HepG2 (cell line): ENCODE measurements around the gene RBSN. TPM values are rescaled to one million over a fixed set of nuclear protein-coding genes. Genes with fewer than 3 reads are reported as not detected.

Experiments used
- ATAC-seq: fragments of 200-7000 bp; cut with Tn5 transposase; 3 replicates; pipeline ENCODE4 v1.9.1; 2020; ENCODE audit warnings: mild to moderate bottlenecking, moderate library complexity
- BruUV-seq: library from RNA; stranded (reverse); fragments of 400-500 nt; replicated peaks from 2 replicates; lab custom pipeline; 2021; lab: Mats Ljungman, UMichigan
- CTCF ChIA-PET: fragments of 300-600 bp; formaldehyde crosslinking; extraction: SDS; loops from one replicate; lab custom pipeline; 2021; ENCODE audit warnings: low total read pairs, inconsistent platforms, low intra/inter-chr PET ratio; lab: Yijun Ruan, JAX
- POLR2A ChIA-PET: fragments of 350-600 bp; sonication (Branson Sonifier 250); formaldehyde crosslinking; loops from one replicate; lab custom pipeline; 2020; ENCODE audit warnings: antibody characterized with exemption, inconsistent platforms; lab: Yijun Ruan, JAX
- DNase-seq: peaks from one replicate; pipeline ENCODE4 v3.0.0-alpha.2; 2015; ENCODE audit warnings: low spot score
- FAIRE-seq: peaks from 3 replicates; lab custom pipeline; 2011; peaks lifted over from hg19 to GRCh38; lab: Jason Lieb, UNC
- H2AFZ ChIP-seq: one replicate; pipeline ENCODE4 v1.6.1; 2011; ENCODE audit warnings: low read length, inconsistent platforms
- H3K27ac ChIP-seq: fragments of 300-600 bp; 3 replicates; pipeline ENCODE4 v1.8.0; 2011; ENCODE audit warnings: mixed run types, mild to moderate bottlenecking, mixed read lengths, low read length, inconsistent platforms; ENCODE audit not compliant: insufficient read depth; ENCODE audit errors: extremely low read length
- H3K27me3 ChIP-seq, 2 experiments: fragments of 200-600 bp in 1 of 2; 2 replicates in 1 of 2; 3 replicates in 1 of 2; pipeline versions ENCODE4 v1.6.0 to v1.8.0; 2011; ENCODE audit warnings: low read length in 2 of 2, mild to moderate bottlenecking in 2 of 2, moderate library complexity in 2 of 2, inconsistent platforms in 1 of 2; ENCODE audit not compliant: insufficient read depth in 2 of 2, control insufficient read depth in 1 of 2
- H3K36me3 ChIP-seq, 2 experiments: fragments of 200-600 bp in 1 of 2; replicated peaks in 1 of 2; 2 replicates in 1 of 2; 3 replicates in 1 of 2; pipeline versions ENCODE4 v1.5.1 to v1.8.0; 2011; ENCODE audit warnings: low read length in 2 of 2, inconsistent platforms in 1 of 2; ENCODE audit not compliant: insufficient read depth in 2 of 2, control insufficient read depth in 1 of 2
- H3K4me1 ChIP-seq: 2 replicates; pipeline ENCODE4 v1.5.1; 2012; ENCODE audit warnings: low read length, inconsistent platforms; ENCODE audit not compliant: insufficient read depth
- H3K4me2 ChIP-seq: 2 replicates; pipeline ENCODE4 v1.6.0; 2011; ENCODE audit warnings: low read depth, low read length, inconsistent platforms
- H3K4me3 ChIP-seq, 3 experiments: fragments of 200-600 bp in 1 of 3; sonication (generic), shearing (Covaris generic) in 1 of 3; replicated peaks in 1 of 3; 2 replicates each; pipeline ENCODE4 v1.5.1; 2011 to 2016; ENCODE audit warnings: low read length in 3 of 3, inconsistent platforms in 2 of 3, low read depth in 2 of 3, mild to moderate bottlenecking in 2 of 3, control low read depth in 1 of 3, mixed read lengths in 1 of 3; ENCODE audit not compliant: insufficient read depth in 1 of 3
- H3K79me2 ChIP-seq: one replicate; pipeline ENCODE4 v1.6.1; 2011; ENCODE audit warnings: low read length, inconsistent platforms; ENCODE audit not compliant: insufficient read depth
- H3K9ac ChIP-seq: 2 replicates; pipeline ENCODE4 v1.6.0; 2011; ENCODE audit warnings: mild to moderate bottlenecking, low read depth, low read length, inconsistent platforms; ENCODE audit not compliant: insufficient read depth
- H3K9me3 ChIP-seq: 2 replicates; pipeline ENCODE4 v1.5.1; 2012; ENCODE audit warnings: mild to moderate bottlenecking, low read length
- H4K20me1 ChIP-seq: 2 replicates; pipeline ENCODE4 v1.6.0; 2011; ENCODE audit warnings: inconsistent platforms, mild to moderate bottlenecking, low read length, moderate library complexity; ENCODE audit not compliant: insufficient read depth
- BRD4 ChIP-seq: sonication (generic); formaldehyde crosslinking; IDR thresholded peaks from 2 replicates; pipeline ENCODE4 v1.4.0; 2020; ENCODE audit warnings: missing genetic modification reagents
- FLYWCH1 ChIP-seq: sonication (generic); formaldehyde crosslinking; IDR thresholded peaks from 2 replicates; pipeline ENCODE4 v1.8.1; 2023; ENCODE audit warnings: mild to moderate bottlenecking, missing genetic modification reagents
- IKZF1 ChIP-seq: fragments of 450-650 bp; IDR thresholded peaks from 2 replicates; pipeline ENCODE4 v1.7.1; 2016
- NR2F6 ChIP-seq, 2 experiments: IDR thresholded peaks; 2 replicates each; pipeline ENCODE4 v1.6.1; 2016; ENCODE audit warnings: antibody characterized with exemption in 1 of 2, mild to moderate bottlenecking in 1 of 2
- PAWR ChIP-seq: sonication (generic); formaldehyde crosslinking; IDR thresholded peaks from 2 replicates; pipeline ENCODE4 v1.4.0; 2020; ENCODE audit warnings: missing genetic modification reagents, mild to moderate bottlenecking, borderline replicate concordance
- RBM22 ChIP-seq: fragments of 200-400 bp; formaldehyde crosslinking; optimal IDR thresholded peaks from 2 replicates; pipeline ENCODE3; 2017; ENCODE audit warnings: mild to moderate bottlenecking, low read length, moderate library complexity
- SALL2 ChIP-seq: sonication (generic); formaldehyde crosslinking; IDR thresholded peaks from 2 replicates; pipeline ENCODE4 v1.8.1; 2023; ENCODE audit warnings: mild to moderate bottlenecking, missing genetic modification reagents, inconsistent platforms
- SUZ12 ChIP-seq: fragments of 150-350 bp; IDR thresholded peaks from 2 replicates; pipeline ENCODE4 v1.6.1; 2014; ENCODE audit warnings: low read depth, low read length
- ZBTB42 ChIP-seq: sonication (generic); formaldehyde crosslinking; IDR thresholded peaks from 2 replicates; pipeline ENCODE4 v1.5.0; 2020; ENCODE audit warnings: mild to moderate bottlenecking, missing genetic modification reagents
- ZNF138 ChIP-seq: sonication (generic); formaldehyde crosslinking; IDR thresholded peaks from 2 replicates; pipeline ENCODE4 v1.5.0; 2020; ENCODE audit warnings: mild to moderate bottlenecking, low read depth, missing genetic modification reagents
- ZNF234 ChIP-seq: sonication (generic); formaldehyde crosslinking; conservative IDR thresholded peaks from 2 replicates; pipeline ENCODE4 v1.5.1; 2020; ENCODE audit warnings: mild to moderate bottlenecking, missing genetic modification reagents
- ZNF468 ChIP-seq: sonication (generic); formaldehyde crosslinking; IDR thresholded peaks from 2 replicates; pipeline ENCODE4 v1.8.0; 2022; ENCODE audit warnings: mild to moderate bottlenecking, moderate library complexity, missing genetic modification reagents
- ZNF556 ChIP-seq: sonication (generic); formaldehyde crosslinking; IDR thresholded peaks from 2 replicates; pipeline ENCODE4 v1.4.0; 2020; ENCODE audit warnings: mild to moderate bottlenecking, missing genetic modification reagents, borderline replicate concordance
- ZNF557 ChIP-seq: sonication (generic); formaldehyde crosslinking; IDR thresholded peaks from 2 replicates; pipeline ENCODE4 v1.4.0; 2020; ENCODE audit warnings: missing genetic modification reagents
- WGBS: methylation state at CpG from one replicate; pipeline ENCODE4 v1.1.6; 2017; ENCODE audit warnings: low lambda C conversion rate; 5-methylcytosine and 5-hydroxymethylcytosine counted together
- in situ Hi-C: cut with HindIII; loops from 2 replicates; pipeline ENCODE4 v1.10.0; 2017; ENCODE audit warnings: low pct_unique_long_range_greater_than_20kb; ENCODE audit not compliant: extremely low pct_ligation_motif_present
- intact Hi-C: fragments of 100-400 bp; cut with micrococcal nuclease; formaldehyde crosslinking; loops from one replicate; pipeline ENCODE4 v1.10.0; 2022; ENCODE audit not compliant: unreplicated experiment
- polyA plus RNA-seq, 8 experiments: library from polyadenylated mRNA; depleted of rRNA in 3 of 8; stranded (reverse) in 7 of 8; unstranded in 1 of 8; fragments of >200 nt; fragmentation: Illumina TruSeq in 4 of 8; extraction: Trizol in 4 of 8; gene quantifications; 2 replicates each; pipeline versions ENCODE4 v1.2.1 to v1.2.3, GENCODE V29; 2011 to 2016; ENCODE audit warnings: low read depth in 4 of 8, missing spikeins in 1 of 8, mixed read lengths in 1 of 8; ENCODE audit not compliant: insufficient read depth in 1 of 8
- total RNA-seq, 5 experiments: library from RNA; depleted of rRNA; stranded (reverse); fragments of >200 nt; fragmentation: Illumina TruSeq; extraction: Trizol; gene quantifications; 2 replicates each; pipeline ENCODE4 v1.2.3, GENCODE V29; 2016; ENCODE audit warnings: low read depth in 1 of 5
- TF ChIP-seq, protein P1 (sequence below): sonication (generic); formaldehyde crosslinking; conservative IDR thresholded peaks from 2 replicates; pipeline ENCODE4 v1.8.0; 2022; ENCODE audit warnings: missing genetic modification reagents
- TF ChIP-seq, protein P2 (sequence below): sonication (generic); formaldehyde crosslinking; IDR thresholded peaks from 2 replicates; pipeline ENCODE4 v1.8.0; 2022; ENCODE audit warnings: missing genetic modification reagents, mild to moderate bottlenecking, borderline replicate concordance
- TF ChIP-seq, protein P3 (sequence below): sonication (generic); formaldehyde crosslinking; IDR thresholded peaks from 2 replicates; pipeline ENCODE4 v1.4.0; 2020; ENCODE audit warnings: missing genetic modification reagents
- TF ChIP-seq, protein P4 (sequence below): sonication (generic); formaldehyde crosslinking; IDR thresholded peaks from 2 replicates; pipeline ENCODE4 v1.8.1; 2022; ENCODE audit warnings: low read depth, mild to moderate bottlenecking, missing genetic modification reagents

Gene RBSN
- total and polyA plus RNA-seq, 2 of the 13 experiments (the other 11 are each of a cell fraction or from before 2014, with no cell fraction given): 7.9 to 11.8 TPM

DNA sequence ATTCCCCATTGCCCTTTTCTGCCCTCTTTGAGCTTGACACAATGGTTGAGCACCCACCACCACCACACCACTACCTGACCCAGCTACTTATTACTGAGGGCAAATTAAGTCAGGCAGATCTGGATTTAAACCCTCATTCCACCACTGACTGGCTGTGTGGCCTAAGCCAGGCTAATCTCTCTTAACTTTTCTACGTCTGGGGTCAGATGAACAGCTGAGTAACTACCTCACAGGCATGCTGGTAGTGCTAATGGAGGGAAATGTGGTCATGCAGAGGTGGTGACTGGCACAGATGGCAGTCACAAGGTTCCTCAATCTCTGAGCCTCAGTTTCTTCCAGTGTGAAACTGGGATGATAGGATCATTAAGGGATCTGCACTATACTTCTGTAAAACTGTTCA, 29.5 kb downstream of the RBSN start (continued):
- TF ChIP-seq, protein P1, sequence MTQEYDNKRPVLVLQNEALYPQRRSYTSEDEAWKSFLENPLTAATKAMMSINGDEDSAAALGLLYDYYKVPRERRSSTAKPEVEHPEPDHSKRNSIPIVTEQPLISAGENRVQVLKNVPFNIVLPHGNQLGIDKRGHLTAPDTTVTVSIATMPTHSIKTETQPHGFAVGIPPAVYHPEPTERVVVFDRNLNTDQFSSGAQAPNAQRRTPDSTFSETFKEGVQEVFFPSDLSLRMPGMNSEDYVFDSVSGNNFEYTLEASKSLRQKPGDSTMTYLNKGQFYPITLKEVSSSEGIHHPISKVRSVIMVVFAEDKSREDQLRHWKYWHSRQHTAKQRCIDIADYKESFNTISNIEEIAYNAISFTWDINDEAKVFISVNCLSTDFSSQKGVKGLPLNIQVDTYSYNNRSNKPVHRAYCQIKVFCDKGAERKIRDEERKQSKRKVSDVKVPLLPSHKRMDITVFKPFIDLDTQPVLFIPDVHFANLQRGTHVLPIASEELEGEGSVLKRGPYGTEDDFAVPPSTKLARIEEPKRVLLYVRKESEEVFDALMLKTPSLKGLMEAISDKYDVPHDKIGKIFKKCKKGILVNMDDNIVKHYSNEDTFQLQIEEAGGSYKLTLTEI (CRISPR knock-in tag): no peak
- TF ChIP-seq ZNF138 (CRISPR knock-in tag): no peak
- TF ChIP-seq, all 625 proteins: peak for 0

DNA sequence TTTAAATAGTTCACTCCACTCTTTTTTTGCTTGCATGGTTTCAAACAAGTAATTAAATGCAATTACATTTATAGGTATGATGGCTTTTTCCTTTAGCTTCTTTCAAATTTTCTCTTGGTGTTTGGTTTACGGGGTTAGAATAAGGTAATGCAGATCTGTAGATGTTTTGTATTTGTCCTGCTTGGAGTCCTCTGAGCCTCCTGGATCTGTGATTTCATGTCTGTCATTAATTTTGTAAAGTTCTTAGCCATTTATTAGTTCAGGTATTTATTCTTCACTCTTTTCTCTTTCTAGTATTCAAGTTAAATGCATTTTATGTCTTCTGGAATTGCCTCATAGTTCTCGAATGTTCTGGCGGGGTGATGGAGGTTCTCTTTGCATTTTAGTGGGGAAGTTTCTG, 32.5 kb downstream of the RBSN start:
- CTCF ChIA-PET: no interaction called here
- POLR2A ChIA-PET: no interaction called here
- intact Hi-C loops: no loop called here
- TF ChIP-seq FLYWCH1 (no peak), ZBTB42 (CRISPR knock-in tag) (no peak), ZNF557 (no peak), NR2F6 (IDR thresholded peaks at IDR 0.05) (no peak), NR2F6 (CRISPR knock-in tag; IDR thresholded peaks at IDR 0.05) (no peak), BRD4 (no peak), ZNF468 (CRISPR knock-in tag) (no peak), IKZF1 (no peak), ZNF234 (CRISPR knock-in tag) (no peak), RBM22 (no peak), SUZ12 (no peak), PAWR (CRISPR knock-in tag) (no peak), ZNF556 (no peak), SALL2 (no peak)
- TF ChIP-seq, protein P2, sequence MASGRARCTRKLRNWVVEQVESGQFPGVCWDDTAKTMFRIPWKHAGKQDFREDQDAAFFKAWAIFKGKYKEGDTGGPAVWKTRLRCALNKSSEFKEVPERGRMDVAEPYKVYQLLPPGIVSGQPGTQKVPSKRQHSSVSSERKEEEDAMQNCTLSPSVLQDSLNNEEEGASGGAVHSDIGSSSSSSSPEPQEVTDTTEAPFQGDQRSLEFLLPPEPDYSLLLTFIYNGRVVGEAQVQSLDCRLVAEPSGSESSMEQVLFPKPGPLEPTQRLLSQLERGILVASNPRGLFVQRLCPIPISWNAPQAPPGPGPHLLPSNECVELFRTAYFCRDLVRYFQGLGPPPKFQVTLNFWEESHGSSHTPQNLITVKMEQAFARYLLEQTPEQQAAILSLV (CRISPR knock-in tag): no peak
- TF ChIP-seq, protein P3, sequence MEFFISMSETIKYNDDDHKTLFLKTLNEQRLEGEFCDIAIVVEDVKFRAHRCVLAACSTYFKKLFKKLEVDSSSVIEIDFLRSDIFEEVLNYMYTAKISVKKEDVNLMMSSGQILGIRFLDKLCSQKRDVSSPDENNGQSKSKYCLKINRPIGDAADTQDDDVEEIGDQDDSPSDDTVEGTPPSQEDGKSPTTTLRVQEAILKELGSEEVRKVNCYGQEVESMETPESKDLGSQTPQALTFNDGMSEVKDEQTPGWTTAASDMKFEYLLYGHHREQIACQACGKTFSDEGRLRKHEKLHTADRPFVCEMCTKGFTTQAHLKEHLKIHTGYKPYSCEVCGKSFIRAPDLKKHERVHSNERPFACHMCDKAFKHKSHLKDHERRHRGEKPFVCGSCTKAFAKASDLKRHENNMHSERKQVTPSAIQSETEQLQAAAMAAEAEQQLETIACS (CRISPR knock-in tag): no peak
- TF ChIP-seq, protein P4, sequence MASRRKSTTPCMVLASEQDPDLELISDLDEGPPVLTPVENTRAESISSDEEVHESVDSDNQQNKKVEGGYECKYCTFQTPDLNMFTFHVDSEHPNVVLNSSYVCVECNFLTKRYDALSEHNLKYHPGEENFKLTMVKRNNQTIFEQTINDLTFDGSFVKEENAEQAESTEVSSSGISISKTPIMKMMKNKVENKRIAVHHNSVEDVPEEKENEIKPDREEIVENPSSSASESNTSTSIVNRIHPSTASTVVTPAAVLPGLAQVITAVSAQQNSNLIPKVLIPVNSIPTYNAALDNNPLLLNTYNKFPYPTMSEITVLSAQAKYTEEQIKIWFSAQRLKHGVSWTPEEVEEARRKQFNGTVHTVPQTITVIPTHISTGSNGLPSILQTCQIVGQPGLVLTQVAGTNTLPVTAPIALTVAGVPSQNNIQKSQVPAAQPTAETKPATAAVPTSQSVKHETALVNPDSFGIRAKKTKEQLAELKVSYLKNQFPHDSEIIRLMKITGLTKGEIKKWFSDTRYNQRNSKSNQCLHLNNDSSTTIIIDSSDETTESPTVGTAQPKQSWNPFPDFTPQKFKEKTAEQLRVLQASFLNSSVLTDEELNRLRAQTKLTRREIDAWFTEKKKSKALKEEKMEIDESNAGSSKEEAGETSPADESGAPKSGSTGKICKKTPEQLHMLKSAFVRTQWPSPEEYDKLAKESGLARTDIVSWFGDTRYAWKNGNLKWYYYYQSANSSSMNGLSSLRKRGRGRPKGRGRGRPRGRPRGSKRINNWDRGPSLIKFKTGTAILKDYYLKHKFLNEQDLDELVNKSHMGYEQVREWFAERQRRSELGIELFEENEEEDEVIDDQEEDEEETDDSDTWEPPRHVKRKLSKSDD (CRISPR knock-in tag): no peak

More for the DNA sequence above, 32.5 kb downstream of the RBSN start:
- DNase-seq: no peak
- Histone ChIP-seq H4K20me1 (peaks cover 15% of the 10 kb centered on the region), H3K9ac (no peak overlapping the region), H2AFZ (no peak overlapping the region), H3K9me3 (no peaks in the 10 kb centered on the region), H3K27me3 (no peaks in the 10 kb centered on the region; a peak in 1 of 5 replicates), H3K4me1 (peaks cover 19% of the 10 kb centered on the region), H3K4me3 (no peak overlapping the region), H3K79me2 (peaks cover 22% of the 10 kb centered on the region), H3K27ac (no peak overlapping the region), H3K36me3 (no peaks in the 10 kb centered on the region), H3K4me2 (no peak overlapping the region)
- WGBS: 100% methylated on average over 3 of the region's 3 CpGs
- in situ Hi-C loops: no loop called here
- no TSS peak for BruUV-seq
- no peak for FAIRE-seq
- ATAC-seq: no peak
